GM12872 (cell line): ENCODE results near the gene FERMT2.

Experiments used
- TF ChIP-seq, protein P1 (sequence below): IDR thresholded peaks from 3 replicates; pipeline ENCODE4 v1.5.1; 2011; ENCODE audit warnings: low read depth, mild to moderate bottlenecking, low read length, moderate library complexity; ENCODE audit not compliant: insufficient read depth

The FERMT2 gene, protein sequence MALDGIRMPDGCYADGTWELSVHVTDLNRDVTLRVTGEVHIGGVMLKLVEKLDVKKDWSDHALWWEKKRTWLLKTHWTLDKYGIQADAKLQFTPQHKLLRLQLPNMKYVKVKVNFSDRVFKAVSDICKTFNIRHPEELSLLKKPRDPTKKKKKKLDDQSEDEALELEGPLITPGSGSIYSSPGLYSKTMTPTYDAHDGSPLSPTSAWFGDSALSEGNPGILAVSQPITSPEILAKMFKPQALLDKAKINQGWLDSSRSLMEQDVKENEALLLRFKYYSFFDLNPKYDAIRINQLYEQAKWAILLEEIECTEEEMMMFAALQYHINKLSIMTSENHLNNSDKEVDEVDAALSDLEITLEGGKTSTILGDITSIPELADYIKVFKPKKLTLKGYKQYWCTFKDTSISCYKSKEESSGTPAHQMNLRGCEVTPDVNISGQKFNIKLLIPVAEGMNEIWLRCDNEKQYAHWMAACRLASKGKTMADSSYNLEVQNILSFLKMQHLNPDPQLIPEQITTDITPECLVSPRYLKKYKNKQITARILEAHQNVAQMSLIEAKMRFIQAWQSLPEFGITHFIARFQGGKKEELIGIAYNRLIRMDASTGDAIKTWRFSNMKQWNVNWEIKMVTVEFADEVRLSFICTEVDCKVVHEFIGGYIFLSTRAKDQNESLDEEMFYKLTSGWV

DNA sequence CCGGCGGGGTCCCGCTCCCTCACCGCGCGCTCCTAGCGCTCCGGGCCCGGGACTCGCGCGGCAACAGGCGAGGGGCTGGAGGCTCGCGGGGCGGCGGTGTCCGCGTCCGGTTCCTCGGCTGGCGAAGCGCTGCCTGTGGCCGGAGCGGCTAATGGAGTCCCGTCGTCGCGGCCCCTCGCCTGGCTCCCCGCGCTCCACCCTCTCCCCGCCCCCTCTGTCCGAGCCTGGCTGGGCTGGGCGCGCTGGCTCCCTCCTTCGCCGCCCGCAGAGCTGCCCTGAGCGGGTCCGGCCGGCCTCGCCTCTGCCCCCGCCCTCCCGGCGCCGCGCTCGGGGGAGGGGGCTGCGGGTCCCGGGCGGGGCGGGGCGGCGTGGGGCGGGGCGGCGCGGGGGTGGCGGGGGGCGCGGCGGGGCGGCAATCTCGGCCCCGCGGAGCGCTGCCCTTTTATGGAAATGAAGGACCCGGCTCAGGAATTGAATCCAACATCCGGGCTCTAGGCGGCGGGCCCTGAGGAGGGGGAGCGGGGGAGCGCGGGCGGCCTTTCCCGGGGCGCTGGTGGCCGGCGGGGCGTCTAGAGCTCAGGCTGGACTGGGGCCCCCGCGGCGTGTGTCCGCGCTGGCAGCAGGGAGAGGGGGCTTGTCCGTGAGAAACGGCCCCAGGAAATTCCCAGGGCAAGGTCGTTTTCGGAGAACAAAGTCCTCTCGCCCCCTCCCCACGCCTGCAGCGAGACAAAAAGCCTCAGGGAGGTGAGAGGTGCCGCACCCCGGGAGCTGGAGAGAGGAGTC lies at the start of gene FERMT2:
FERMT2 (minus strand) TSS at position 153 of the 783 bp plus-strand sequence. CDS start 482 bp downstream, outside the sequence.
- TF ChIP-seq, protein P1, sequence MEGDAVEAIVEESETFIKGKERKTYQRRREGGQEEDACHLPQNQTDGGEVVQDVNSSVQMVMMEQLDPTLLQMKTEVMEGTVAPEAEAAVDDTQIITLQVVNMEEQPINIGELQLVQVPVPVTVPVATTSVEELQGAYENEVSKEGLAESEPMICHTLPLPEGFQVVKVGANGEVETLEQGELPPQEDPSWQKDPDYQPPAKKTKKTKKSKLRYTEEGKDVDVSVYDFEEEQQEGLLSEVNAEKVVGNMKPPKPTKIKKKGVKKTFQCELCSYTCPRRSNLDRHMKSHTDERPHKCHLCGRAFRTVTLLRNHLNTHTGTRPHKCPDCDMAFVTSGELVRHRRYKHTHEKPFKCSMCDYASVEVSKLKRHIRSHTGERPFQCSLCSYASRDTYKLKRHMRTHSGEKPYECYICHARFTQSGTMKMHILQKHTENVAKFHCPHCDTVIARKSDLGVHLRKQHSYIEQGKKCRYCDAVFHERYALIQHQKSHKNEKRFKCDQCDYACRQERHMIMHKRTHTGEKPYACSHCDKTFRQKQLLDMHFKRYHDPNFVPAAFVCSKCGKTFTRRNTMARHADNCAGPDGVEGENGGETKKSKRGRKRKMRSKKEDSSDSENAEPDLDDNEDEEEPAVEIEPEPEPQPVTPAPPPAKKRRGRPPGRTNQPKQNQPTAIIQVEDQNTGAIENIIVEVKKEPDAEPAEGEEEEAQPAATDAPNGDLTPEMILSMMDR: no peak

DNA sequence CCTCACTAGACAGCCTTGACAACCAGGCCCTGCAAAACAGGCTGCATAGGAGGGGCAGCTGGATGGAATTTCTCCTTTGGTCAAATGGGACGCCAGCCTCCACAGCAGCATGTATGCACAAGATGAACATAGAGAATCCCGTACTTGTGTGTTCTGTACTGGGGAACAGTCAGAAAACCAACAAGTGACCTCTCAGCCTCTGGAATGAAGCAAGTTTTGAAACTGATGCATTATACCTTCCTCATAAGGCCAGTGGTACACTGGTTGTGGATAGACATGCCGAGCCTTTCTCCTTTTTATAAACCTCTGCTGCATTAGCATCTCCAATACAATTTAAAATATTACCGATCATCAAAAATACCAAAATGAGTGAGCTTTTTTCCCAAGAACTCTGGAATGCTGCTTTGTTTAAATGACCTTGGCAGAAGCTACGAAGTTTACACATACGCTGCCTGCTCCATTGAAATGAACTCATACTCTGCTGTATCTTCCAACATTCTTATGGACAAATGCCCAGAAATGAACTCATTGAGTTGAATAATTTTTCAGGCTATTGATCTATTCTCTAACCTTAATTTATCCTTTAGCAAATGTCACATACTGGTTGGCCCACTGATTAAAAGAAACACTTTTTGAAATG lies 47.6 kb upstream of the FERMT2 start:
- TF ChIP-seq, protein P1: no peak

DNA sequence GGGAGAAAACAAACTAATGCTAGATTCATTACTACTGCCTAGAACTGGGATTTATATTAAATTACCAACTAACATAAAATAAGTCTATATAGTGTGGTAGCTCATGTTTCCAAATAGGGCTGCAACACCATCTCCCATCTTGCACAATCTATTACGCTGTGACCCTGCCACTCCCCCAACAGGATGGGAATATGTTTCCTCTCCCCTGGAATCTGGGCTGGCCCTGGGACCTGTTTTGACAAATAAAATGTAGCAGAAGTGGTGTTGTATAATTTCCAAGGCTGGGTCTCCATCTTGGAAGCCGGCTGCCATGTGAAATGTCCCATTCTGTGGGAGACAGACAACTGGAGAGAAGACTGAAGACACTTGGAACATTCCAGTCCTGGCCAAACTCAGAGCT lies 45.6 kb upstream of the FERMT2 start:
- TF ChIP-seq, protein P1: no peak

DNA sequence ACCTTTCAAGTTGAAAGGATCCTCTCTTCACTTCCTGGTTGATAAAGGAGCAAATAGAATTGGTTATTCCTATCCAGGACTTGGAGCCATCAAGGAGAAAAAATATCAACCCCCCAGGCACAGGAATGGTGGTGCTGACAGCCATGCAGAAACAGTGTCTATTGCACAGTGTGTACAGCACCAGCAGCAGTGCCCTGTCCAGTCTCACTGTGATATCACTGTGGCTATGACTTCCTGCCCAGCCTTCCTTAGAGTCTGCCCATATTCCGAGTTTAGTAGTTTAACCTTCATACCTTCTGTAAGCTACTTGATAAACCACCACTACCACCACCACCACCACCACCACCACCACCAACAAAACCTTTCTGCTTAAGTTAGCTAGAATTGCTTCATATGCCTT lies 45.1 kb upstream of the FERMT2 start:
- TF ChIP-seq, protein P1: no peak

DNA sequence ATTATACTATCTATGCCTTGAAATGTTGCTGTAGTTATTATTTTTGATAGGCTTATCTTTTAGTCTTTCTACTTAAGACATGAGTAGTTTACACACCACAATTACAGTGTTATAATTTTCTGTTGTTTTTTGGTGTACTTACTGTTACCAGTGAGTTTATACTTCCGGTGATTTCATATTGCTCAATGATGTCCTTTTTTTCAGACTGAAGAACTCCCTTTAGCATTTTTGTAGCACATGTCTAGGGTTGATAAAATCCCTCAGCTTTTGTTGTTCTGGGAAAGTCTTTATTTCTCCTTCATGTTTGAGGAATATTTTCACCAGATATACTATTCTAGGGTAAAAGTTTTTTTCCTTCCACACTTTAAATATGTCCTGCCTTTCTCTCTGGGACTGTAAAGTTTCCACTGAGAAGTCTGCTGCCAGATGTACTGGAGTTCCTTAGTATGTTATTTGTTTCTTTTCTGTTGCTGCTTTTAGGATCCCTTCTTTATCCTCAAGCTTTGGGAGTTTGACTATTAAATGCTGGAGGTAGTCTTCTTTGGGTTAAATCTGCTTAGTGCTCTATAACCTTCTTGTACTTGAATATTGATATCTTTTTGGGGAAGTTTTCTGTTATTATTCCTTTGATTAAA lies 41.5 kb upstream of the FERMT2 start:
- TF ChIP-seq, protein P1: no peak

DNA sequence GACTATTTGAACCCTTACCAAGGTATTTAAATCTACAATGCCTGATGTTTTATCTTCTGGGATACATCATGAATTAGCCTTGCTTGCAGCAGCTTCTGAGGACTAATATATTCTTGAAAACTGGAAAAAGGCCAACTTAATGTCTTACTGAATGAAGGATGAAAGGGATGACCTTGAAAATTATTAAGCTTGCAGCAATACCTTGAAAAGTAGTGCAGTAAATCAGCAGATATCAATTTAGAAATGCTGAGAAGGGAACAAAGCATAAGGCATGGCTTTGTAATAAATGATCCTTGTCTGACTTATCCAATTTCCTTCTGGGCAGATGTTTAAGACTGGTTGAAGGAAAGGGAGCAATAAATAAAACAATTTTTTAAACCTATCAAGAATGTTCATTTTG lies 37.3 kb upstream of the FERMT2 start:
- TF ChIP-seq, protein P1: no peak
